KOPT-K1 (cell line): ENCODE measurements around the gene CTSZ.
"Not testable (repeated sequence)": the region's sequence is repeated elsewhere in the genome, so short reads cannot be mapped to it uniquely, and the experiment has no call there.

Source experiments
- H3K27ac ChIP-seq: fragments of 200-600 bp; sonication (generic); 2 replicates; pipeline ENCODE4 v1.5.1; 2016; ENCODE audit warnings: antibody characterized with exemption, mild to moderate bottlenecking, low read depth, low read length; ENCODE audit not compliant: poor library complexity, severe bottlenecking
- H3K36me3 ChIP-seq: fragments of 200-600 bp; sonication (generic); 2 replicates; pipeline ENCODE4 v1.5.1; 2017; ENCODE audit warnings: antibody characterized with exemption, mild to moderate bottlenecking, low read length, moderate library complexity; ENCODE audit not compliant: insufficient read depth
- H3K9me3 ChIP-seq: fragments of 200-600 bp; sonication (generic); 2 replicates; pipeline ENCODE4 v1.5.1; 2017; ENCODE audit warnings: antibody characterized with exemption, low read length, mild to moderate bottlenecking; ENCODE audit not compliant: insufficient read depth, poor library complexity, severe bottlenecking

Gene CTSZ

GRCh38 chr20:58973179-58973578 is 33.9 kb downstream of the CTSZ start:
- Histone ChIP-seq H3K36me3 (no peaks in the 10 kb centered on the region), H3K9me3 (peaks cover 27% of the 10 kb centered on the region), H3K27ac (no peak overlapping the region)

- peaks cover 29% of the 10 kb centered on the region for H3K9me3 ChIP-seq
- no peak overlapping the region for H3K27ac ChIP-seq
- H3K36me3 ChIP-seq, result no peaks in the 10 kb centered on the region
These were observed 35.6 kb downstream of the CTSZ start for GRCh38 chr20:58971429-58971828.

DNA sequence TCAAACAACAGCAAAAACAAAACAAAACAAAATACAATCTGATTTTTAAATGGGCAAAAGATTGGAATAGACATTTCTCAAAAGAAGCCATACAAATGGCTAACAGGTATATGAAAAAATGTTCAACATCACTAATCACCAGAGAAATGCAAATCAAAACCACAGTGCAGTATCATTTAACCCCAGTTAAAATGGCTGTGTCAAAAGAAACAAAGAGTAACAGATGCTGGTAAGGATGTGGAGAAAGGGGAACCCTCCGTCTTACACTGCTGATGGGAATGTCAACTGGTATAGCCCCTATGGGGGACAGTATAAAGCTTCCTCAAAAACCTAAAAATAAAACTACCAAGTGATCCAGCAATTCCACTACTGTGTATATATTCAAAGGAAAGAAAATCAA is 36.9 kb downstream of the CTSZ start:
- no peaks in the 10 kb centered on the region for H3K36me3 ChIP-seq
- peaks cover 18% of the 10 kb centered on the region for H3K9me3 ChIP-seq
- no peak overlapping the region for H3K27ac ChIP-seq

DNA sequence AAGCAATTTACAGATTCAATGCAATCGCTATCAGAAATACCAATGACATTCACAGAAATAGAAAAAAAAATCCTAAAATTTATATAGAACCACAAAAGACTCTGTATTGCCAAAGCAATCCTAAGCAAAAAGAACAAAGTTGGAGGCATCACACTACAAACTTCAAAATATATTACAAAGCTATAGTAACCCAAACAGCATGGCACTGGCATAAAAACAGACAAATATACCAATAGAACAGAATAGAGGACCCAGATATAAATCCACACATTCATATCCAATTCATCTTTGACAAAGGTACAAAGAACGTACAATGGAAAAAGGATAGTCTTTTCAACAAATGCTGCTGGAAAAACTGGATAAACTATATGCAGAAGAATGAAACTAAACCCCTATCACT is 37.6 kb downstream of the CTSZ start:
- Histone ChIP-seq H3K36me3 (no peaks in the 10 kb centered on the region), H3K9me3 (peaks cover 15% of the 10 kb centered on the region), H3K27ac (no peak overlapping the region)

DNA sequence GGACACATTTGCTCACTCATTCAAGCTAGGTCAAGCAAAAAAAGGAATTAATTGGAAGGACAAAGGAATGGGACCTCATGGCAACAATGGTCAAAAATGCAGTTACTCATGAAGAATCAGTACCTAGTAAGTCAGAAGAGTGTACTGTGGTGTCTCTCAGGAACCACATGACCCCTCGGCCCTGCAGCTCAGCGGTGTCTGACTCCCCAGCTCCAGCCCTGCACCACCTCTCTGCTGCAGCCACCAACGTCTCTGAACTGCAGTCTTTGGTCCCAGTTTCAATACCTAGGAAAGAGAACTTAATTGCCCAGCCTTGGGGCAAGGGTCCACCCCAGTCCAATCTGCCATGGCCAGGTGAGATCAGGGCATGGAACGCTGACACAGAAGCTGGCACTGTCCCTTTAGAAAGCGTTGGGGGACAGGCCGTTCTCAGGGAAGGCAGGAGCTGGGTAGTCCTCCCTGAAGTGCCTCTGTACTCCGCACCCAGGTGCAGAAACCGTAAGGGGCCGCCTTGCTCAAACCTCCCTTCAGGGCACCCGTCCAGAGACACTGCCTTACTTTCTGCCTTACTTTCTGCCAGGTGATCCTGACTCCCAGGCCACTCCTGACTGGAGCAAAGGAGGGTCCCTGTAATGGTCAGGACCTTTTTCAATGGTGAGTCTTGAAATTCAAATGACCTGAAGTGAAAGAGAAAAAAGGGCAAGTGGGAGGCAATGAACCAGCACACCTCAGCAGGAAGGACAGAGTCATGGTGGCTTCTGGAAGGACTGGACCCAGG is 39.2 kb downstream of the CTSZ start:
- Histone ChIP-seq H3K27ac (no peak overlapping the region), H3K36me3 (no peaks in the 10 kb centered on the region), H3K9me3 (peaks cover 16% of the 10 kb centered on the region)

DNA sequence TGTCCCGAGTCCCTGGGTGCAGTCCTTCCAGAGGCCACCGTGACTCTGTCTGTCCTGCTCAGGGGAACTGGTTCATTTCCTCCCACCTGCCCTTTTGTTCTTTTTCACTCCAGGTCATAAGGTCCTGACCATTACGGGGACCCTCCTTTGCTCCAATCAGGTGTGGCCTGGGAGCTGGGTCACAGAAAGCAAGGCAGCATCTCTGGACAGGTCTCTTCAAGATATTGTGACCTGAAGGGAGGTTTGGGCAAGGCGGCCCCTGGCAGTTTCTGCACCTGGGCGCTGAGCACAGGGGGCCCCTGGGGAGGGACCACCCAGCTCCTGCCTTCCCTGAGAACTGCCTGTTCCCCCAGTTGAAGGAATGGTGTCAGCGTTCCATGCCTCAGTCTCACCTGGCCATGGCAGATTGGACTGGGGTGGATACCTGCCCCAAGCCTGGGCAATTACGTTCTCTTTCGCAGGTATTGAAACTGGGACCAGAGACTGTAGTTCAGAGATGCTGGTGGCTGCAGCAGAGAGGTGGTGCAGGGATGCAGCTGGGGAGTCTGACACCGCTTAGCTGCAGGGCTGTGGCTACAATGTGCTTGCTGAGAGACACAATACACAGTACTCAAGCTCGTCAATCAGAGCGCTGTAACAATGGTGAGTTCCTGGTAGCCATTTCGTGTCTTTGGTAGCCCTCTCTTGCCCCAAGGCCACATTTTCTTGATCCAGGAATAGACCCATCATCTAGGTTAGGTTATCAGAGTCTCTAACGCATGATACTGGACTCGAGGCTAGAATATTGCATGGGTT is 41.6 kb downstream of the CTSZ start:
- H3K36me3 ChIP-seq, result no peaks in the 10 kb centered on the region
- peaks cover 21% of the 10 kb centered on the region for H3K9me3 ChIP-seq
- no peak overlapping the region for H3K27ac ChIP-seq

GRCh38 chr20:58963922-58964321 is 43.1 kb downstream of the CTSZ start:
- H3K27ac ChIP-seq, H3K36me3 ChIP-seq: not testable (repeated sequence)
- H3K9me3 ChIP-seq, result peaks cover 12% of the 10 kb centered on the region

DNA sequence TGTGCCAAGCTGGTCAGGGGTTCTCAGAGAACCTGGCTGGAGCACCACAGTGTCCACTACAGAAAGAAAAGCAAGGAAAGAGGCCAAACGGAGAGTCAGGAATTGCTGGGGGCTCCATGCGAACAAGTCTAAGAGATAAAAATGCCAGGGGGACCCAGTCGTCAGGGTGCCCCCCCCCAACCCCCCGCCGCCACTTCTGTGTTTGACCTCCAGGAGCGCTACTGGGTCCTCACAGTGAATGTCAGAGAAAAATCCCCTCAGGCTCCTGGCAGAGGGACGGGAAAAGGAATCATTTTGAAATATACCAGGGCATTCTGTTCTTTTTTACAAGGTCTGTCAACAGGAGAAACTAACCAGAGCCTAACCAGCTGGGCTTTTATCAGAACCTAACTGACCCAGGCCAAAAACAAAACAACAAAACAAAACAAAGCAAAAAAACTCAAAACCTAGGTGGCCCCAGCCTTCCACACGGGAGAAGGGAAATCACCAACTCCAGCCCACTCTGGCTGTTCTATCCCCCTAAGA is 43.9 kb downstream of the CTSZ start:
- no peak overlapping the region for H3K27ac ChIP-seq
- peaks cover 7% of the 10 kb centered on the region for H3K9me3 ChIP-seq
- no peaks in the 10 kb centered on the region for H3K36me3 ChIP-seq

- Histone ChIP-seq H3K9me3 (peaks cover 6% of the 10 kb centered on the region), H3K36me3 (no peaks in the 10 kb centered on the region), H3K27ac (no peak overlapping the region)
These were observed 47.4 kb downstream of the CTSZ start for GRCh38 chr20:58959652-58960051.

GRCh38 chr20:58956078-58956477 is 51.0 kb downstream of the CTSZ start:
- H3K27ac ChIP-seq, result no peak overlapping the region
- no peaks in the 10 kb centered on the region for H3K36me3 ChIP-seq
- H3K9me3 ChIP-seq, result no peaks in the 10 kb centered on the region

DNA sequence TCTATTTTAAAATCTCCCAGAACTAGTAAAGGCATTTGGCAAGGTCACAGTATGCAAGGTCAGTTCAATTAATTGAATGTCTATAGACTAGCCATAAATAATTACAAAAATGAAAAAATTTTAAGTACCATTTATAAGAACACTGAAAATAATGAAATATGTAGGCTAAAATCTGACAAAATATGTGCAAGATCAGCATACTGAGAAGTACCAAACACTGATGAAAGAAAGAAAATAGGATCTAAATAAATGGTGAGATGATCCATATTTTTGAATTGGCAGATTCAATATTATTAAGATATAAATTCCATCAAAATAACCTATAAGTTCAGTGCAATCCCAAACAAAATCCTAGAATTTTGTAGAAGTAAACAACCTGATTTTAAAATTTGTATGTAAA is 54.0 kb downstream of the CTSZ start:
- no peak overlapping the region for H3K27ac ChIP-seq
- no peaks in the 10 kb centered on the region for H3K9me3 ChIP-seq
- no peaks in the 10 kb centered on the region for H3K36me3 ChIP-seq

DNA sequence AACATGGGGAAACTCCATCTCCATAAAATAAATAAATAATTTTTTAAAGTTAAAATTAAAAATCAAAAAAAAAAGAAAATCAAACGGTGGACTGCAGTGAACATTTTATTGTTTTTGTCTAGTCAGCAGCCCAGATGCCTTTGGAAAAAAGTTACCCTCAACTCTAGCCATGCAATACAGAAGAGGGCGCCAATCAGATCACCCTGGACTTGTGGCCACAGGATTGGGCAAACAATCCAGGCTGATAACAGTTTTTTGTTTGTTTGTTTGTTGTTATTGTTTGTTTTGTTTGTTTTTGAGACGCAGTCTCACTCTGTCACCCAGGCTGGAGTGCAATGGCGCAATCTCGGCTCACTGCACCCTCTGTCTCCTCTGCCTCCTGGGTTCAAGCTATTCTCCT is 56.5 kb downstream of the CTSZ start:
- no peaks in the 10 kb centered on the region for H3K36me3 ChIP-seq
- no peaks in the 10 kb centered on the region for H3K9me3 ChIP-seq
- H3K27ac ChIP-seq, result no peak overlapping the region

GRCh38 chr20:58947797-58948388 is 59.2 kb downstream of the CTSZ start:
- not testable (repeated sequence) for H3K36me3 ChIP-seq, H3K27ac ChIP-seq, H3K9me3 ChIP-seq

DNA sequence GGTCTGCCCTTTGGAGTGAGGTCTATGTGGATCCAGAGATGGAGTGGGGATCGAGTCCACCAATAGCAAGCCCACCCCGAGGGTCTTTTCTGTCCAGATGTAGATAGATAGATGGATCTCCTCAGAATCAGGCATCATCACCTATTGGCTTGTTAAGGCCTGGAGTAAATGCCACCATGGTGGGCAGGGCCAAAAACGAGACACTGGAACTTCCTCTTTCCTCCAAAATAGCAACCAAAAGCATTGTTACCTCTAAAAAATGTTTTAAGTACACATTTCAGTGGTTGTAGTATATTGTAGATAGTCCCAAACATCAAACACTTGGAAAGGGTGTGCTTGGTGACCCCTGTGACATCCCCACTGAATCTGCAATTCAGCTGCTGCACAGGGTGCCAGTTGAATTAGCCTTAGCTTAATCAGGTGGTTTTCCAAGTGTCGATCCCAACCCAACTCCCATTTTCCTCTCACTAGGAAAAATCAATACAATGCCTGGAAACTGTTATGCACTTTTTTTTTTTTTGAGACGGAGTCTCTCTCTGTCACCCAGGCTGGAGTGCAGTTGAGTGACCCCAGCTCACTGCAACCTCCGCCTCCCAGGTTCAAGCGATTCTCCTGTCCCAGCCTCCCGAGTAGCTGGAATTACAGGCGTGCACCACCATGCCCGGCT is 61.0 kb downstream of the CTSZ start:
- no peaks in the 10 kb centered on the region for H3K9me3 ChIP-seq
- H3K36me3 ChIP-seq, result no peaks in the 10 kb centered on the region
- H3K27ac ChIP-seq, result no peak overlapping the region
